Glutamatergic neuron (in vitro differentiated cells): ENCODE results near the gene MYCBPAP. TPM values are rescaled to one million over a fixed set of nuclear protein-coding genes. Genes with fewer than 3 reads are reported as not detected.

Experiments
- DNase-seq: peaks from one replicate; pipeline ENCODE4 v3.0.0; 2022
- H3K27ac Mint-ChIP-seq: one replicate; pipeline ENCODE4 v1.8.0; 2020; ENCODE audit warnings: mild to moderate bottlenecking, mixed read lengths, inconsistent platforms; ENCODE audit not compliant: unreplicated experiment
- H3K27me3 Mint-ChIP-seq: one replicate; pipeline ENCODE4 v1.8.0; 2020; ENCODE audit warnings: mild to moderate bottlenecking, moderate library complexity, mixed read lengths, inconsistent platforms; ENCODE audit not compliant: unreplicated experiment
- H3K36me3 Mint-ChIP-seq: one replicate; pipeline ENCODE4 v1.8.0; 2020; ENCODE audit warnings: mild to moderate bottlenecking, mixed read lengths, inconsistent platforms; ENCODE audit not compliant: unreplicated experiment
- H3K4me1 Mint-ChIP-seq: one replicate; pipeline ENCODE4 v1.8.0; 2020; ENCODE audit warnings: mild to moderate bottlenecking, low read depth, mixed read lengths, inconsistent platforms; ENCODE audit not compliant: unreplicated experiment
- H3K4me3 Mint-ChIP-seq: one replicate; pipeline ENCODE4 v1.8.0; 2020; ENCODE audit warnings: mild to moderate bottlenecking, mixed read lengths, inconsistent platforms; ENCODE audit not compliant: unreplicated experiment
- H3K9me3 Mint-ChIP-seq: one replicate; pipeline ENCODE4 v1.8.0; 2020; ENCODE audit warnings: mild to moderate bottlenecking, moderate library complexity, mixed read lengths, inconsistent platforms; ENCODE audit not compliant: unreplicated experiment
- total RNA-seq: library from RNA; stranded (reverse); fragmentation: NEBNext Ultra II Directional; extraction: Animal tissue kit (Norgen Biotek cat#: 25700); gene quantifications from one replicate; pipeline ENCODE4 v1.2.1, GENCODE V29; 2021; ENCODE audit not compliant: unreplicated experiment
- TF ChIP-seq, protein P1 (sequence below): fragments of 200-600 bp; sonication (generic); IDR thresholded peaks from one replicate; pipeline ENCODE4 v1.5.0; 2021; ENCODE audit not compliant: partially characterized antibody, unreplicated experiment

MYCBPAP gene
- total RNA-seq, 1 donor from 2014 or later: 2.5 TPM

GRCh38 chr17:50558941-50559614 lies 50.8 kb downstream of the MYCBPAP start:
- peak overlapping the region; percentile 77 for H3K4me3 Mint-ChIP-seq
- no peak overlapping the region for H3K27ac Mint-ChIP-seq
- peaks cover 41% of the 10 kb centered on the region for H3K4me1 Mint-ChIP-seq
- TF ChIP-seq, protein P1, sequence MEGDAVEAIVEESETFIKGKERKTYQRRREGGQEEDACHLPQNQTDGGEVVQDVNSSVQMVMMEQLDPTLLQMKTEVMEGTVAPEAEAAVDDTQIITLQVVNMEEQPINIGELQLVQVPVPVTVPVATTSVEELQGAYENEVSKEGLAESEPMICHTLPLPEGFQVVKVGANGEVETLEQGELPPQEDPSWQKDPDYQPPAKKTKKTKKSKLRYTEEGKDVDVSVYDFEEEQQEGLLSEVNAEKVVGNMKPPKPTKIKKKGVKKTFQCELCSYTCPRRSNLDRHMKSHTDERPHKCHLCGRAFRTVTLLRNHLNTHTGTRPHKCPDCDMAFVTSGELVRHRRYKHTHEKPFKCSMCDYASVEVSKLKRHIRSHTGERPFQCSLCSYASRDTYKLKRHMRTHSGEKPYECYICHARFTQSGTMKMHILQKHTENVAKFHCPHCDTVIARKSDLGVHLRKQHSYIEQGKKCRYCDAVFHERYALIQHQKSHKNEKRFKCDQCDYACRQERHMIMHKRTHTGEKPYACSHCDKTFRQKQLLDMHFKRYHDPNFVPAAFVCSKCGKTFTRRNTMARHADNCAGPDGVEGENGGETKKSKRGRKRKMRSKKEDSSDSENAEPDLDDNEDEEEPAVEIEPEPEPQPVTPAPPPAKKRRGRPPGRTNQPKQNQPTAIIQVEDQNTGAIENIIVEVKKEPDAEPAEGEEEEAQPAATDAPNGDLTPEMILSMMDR: peak; percentile 30
- H3K9me3 Mint-ChIP-seq: peaks cover 11% of the 10 kb centered on the region
- no peaks in the 10 kb centered on the region for H3K36me3 Mint-ChIP-seq
- DNase-seq: peak; percentile 75
- peaks cover 12% of the 10 kb centered on the region for H3K27me3 Mint-ChIP-seq

DNA sequence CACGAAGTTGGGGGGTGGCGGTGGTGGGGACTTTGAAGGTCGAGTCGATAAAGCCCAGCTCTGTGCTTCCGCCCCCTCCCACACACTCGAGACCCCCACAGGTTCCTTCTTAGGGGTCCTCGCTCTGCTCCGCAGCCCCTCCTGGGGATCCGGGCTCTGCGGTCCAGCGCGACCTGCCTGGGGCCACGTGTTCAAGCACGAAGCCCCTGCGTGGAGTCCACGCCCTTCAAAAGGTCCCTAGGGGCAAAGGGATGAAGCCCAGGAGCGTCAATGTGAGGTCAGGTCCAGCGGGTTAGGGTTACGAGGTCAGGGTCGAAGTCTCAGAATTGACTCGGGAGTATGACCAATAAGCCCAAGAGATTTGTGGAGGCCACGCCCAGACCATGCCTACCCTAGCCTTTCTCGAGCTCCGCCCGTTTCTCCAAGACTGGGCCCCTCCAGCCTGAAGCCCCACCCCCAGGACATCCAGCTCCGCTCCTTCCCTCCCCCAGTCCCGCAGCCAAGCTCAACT lies 51.5 kb downstream of the MYCBPAP start:
- Mint-ChIP-seq H3K27ac (no peak overlapping the region), H3K9me3 (peaks cover 7% of the 10 kb centered on the region), H3K4me1 (peaks cover 36% of the 10 kb centered on the region), H3K36me3 (no peaks in the 10 kb centered on the region), H3K27me3 (peaks cover 12% of the 10 kb centered on the region), H3K4me3 (peak overlapping the region; percentile 63)
- TF ChIP-seq, protein P1: no peak
- peak; percentile 51 for DNase-seq

- Mint-ChIP-seq H3K27ac (no peak within 1 kb of the TSS), H3K27me3 (peaks cover 15% of the 10 kb centered on the region), H3K4me1 (peaks cover 30% of the 10 kb centered on the region), H3K36me3 (no peaks in the 10 kb centered on the region), H3K9me3 (peaks cover 6% of the 10 kb centered on the region), H3K4me3 (peak within 1 kb of the TSS; percentile 63)
- TF ChIP-seq, protein P1: no peak
- peak; percentile 92 for DNase-seq
Measured at GRCh38 chr17:50560185-50560824, 52.1 kb downstream of the MYCBPAP start, which contains the start of gene CACNA1G. CACNA1G (plus strand) TSS chr17:50560715; CDS start chr17:50561460, 745 bp downstream.

GRCh38 chr17:50560931-50561745 lies 52.9 kb downstream of the MYCBPAP start:
- Mint-ChIP-seq H3K27ac (no peak overlapping the region), H3K9me3 (peaks cover 6% of the 10 kb centered on the region), H3K4me1 (peaks cover 34% of the 10 kb centered on the region), H3K4me3 (no peak overlapping the region), H3K36me3 (no peaks in the 10 kb centered on the region), H3K27me3 (peaks cover 18% of the 10 kb centered on the region)
- TF ChIP-seq, protein P1: no peak
- DNase-seq: no peak
